HCT116 (cell line): ENCODE data around the gene ATAD2B. TPM values are rescaled to one million over a fixed set of nuclear protein-coding genes. Genes with fewer than 3 reads are reported as not detected.
"Not testable (repeated sequence)": the region's sequence is repeated elsewhere in the genome, so short reads cannot be mapped to it uniquely, and the experiment has no call there.

Experiments used
- ATAC-seq: fragments of 200-7000 bp; cut with Tn5 transposase; 2 replicates; pipeline ENCODE4 v1.9.1; 2020; ENCODE audit warnings: mild to moderate bottlenecking, moderate library complexity
- BruUV-seq: library from RNA; stranded (reverse); fragments of 400-500 nt; replicated peaks from 2 replicates; lab custom pipeline; 2021; lab: Mats Ljungman, UMichigan
- CTCF ChIA-PET: fragments of 300-600 bp; sonication (Branson Sonifier 250); formaldehyde crosslinking; loops from one replicate; lab custom pipeline; 2021; ENCODE audit warnings: antibody characterized with exemption; lab: Charles Lee
- POLR2A ChIA-PET: fragments of 300-600, 350-600 bp; sonication (Branson Sonifier 250); formaldehyde crosslinking; loops from one replicate; lab custom pipeline; 2021; ENCODE audit warnings: antibody characterized with exemption; lab: Charles Lee
- RAD21 ChIA-PET, 2 experiments: fragments of 300-600 bp; sonication (Branson Sonifier 250); formaldehyde crosslinking; loops; one replicate each; lab custom pipeline; 2023; ENCODE audit warnings: low total read pairs in 2 of 2; ENCODE audit not compliant: uncharacterized antibody in 2 of 2, unreplicated experiment in 2 of 2, low non-redundant PET in 1 of 2; lab: Charles Lee
- DNase-seq: peaks from one replicate; pipeline ENCODE4 v3.0.0-alpha.2; 2010; ENCODE audit warnings: low read depth, low spot score
- H2AFZ ChIP-seq: fragments of 200-600 bp; shearing (Covaris generic), sonication (generic); 2 replicates; pipeline ENCODE4 v1.6.1; 2017; ENCODE audit warnings: low read depth, mixed run types, mixed read lengths, antibody characterized with exemption, low read length; ENCODE audit not compliant: poor library complexity, severe bottlenecking
- H3K27ac ChIP-seq: 2 replicates; pipeline ENCODE4 v1.5.1; 2012; ENCODE audit warnings: low read depth, low read length
- H3K27me3 ChIP-seq: fragments of 200-600 bp; sonication (generic); 2 replicates; pipeline ENCODE4 v1.6.1; 2016; ENCODE audit warnings: mixed run types, low read length, mixed read lengths; ENCODE audit not compliant: insufficient read depth
- H3K36me3 ChIP-seq, 2 experiments: fragments of 200-500 bp in 1 of 2; fragments of 200-600 bp in 1 of 2; sonication (Bioruptor generic) in 1 of 2; sonication (generic) in 1 of 2; 2 replicates each; pipeline versions ENCODE4 v1.5.1 to v1.6.1; 2014 to 2016; ENCODE audit warnings: low read length in 2 of 2, inconsistent platforms in 1 of 2, mixed read lengths in 1 of 2, mixed run types in 1 of 2; ENCODE audit not compliant: insufficient read depth in 2 of 2, control insufficient read depth in 1 of 2
- H3K4me1 ChIP-seq, 2 experiments: fragments of 200-600 bp in 1 of 2; sonication (generic) in 1 of 2; 2 replicates each; pipeline versions ENCODE4 v1.5.1 to v1.6.1; 2012 to 2017; ENCODE audit warnings: low read length in 2 of 2, inconsistent platforms in 1 of 2, mild to moderate bottlenecking in 1 of 2, mixed read lengths in 1 of 2, mixed run types in 1 of 2, moderate library complexity in 1 of 2; ENCODE audit not compliant: insufficient read depth in 2 of 2, control insufficient read depth in 1 of 2
- H3K4me2 ChIP-seq: fragments of 200-600 bp; sonication (generic); 2 replicates; pipeline ENCODE4 v1.6.1; 2017; ENCODE audit warnings: mixed run types, low read length, mixed read lengths
- H3K4me3 ChIP-seq, 2 experiments: fragments of 200-600 bp in 1 of 2; sonication (generic) in 1 of 2; replicated peaks in 1 of 2; 2 replicates each; pipeline ENCODE4 v1.5.1; 2011 to 2016; ENCODE audit warnings: low read length in 2 of 2, control low read depth in 1 of 2, low read depth in 1 of 2, mild to moderate bottlenecking in 1 of 2, mixed read lengths in 1 of 2, mixed run types in 1 of 2
- H3K79me2 ChIP-seq: fragments of 200-600 bp; sonication (generic); 2 replicates; pipeline ENCODE4 v1.6.1; 2017; ENCODE audit warnings: mild to moderate bottlenecking, mixed run types, low read length, moderate library complexity, mixed read lengths; ENCODE audit not compliant: insufficient read depth
- H3K9ac ChIP-seq: fragments of 200-600 bp; sonication (generic); 2 replicates; pipeline ENCODE4 v1.6.1; 2016; ENCODE audit warnings: low read length, mixed read lengths
- H3K9me2 ChIP-seq: fragments of 200-600 bp; sonication (generic), shearing (Covaris generic); 2 replicates; pipeline ENCODE4 v1.6.1; 2017; ENCODE audit warnings: mixed run types, mild to moderate bottlenecking, moderate library complexity; ENCODE audit not compliant: insufficient read depth
- H3K9me3 ChIP-seq, 2 experiments: fragments of 200-500 bp in 1 of 2; fragments of 200-600 bp in 1 of 2; sonication (Bioruptor generic) in 1 of 2; sonication (generic) in 1 of 2; 2 replicates each; pipeline ENCODE4 v1.6.1; 2014 to 2017; ENCODE audit warnings: low read length in 2 of 2, mixed read lengths in 2 of 2, inconsistent platforms in 1 of 2, low read depth in 1 of 2, mild to moderate bottlenecking in 1 of 2, mixed run types in 1 of 2, moderate library complexity in 1 of 2; ENCODE audit not compliant: control insufficient read depth in 1 of 2, insufficient read depth in 1 of 2
- H4K20me1 ChIP-seq: fragments of 200-600 bp; sonication (generic), shearing (Covaris generic); 2 replicates; pipeline ENCODE4 v1.6.1; 2017; ENCODE audit warnings: mixed run types, mild to moderate bottlenecking, moderate library complexity; ENCODE audit not compliant: insufficient read depth
- CEBPB ChIP-seq: IDR thresholded peaks from 2 replicates; pipeline ENCODE4 v1.6.1; 2012; ENCODE audit warnings: low read depth
- EZH2 ChIP-seq: fragments of 200-600 bp; sonication (generic); IDR thresholded peaks from 2 replicates; pipeline ENCODE4 v1.6.1; 2017; ENCODE audit warnings: antibody characterized with exemption, mixed run types
- EZH2phosphoT487 ChIP-seq: fragments of 200-600 bp; IDR thresholded peaks from 2 replicates; pipeline ENCODE4 v1.6.1; 2018; ENCODE audit warnings: antibody characterized with exemption, borderline replicate concordance
- JUND ChIP-seq: IDR thresholded peaks from 2 replicates; pipeline ENCODE4 v1.6.1; 2012
- POLR2A ChIP-seq: IDR thresholded peaks from 2 replicates; pipeline ENCODE4 v1.7.0; 2011; ENCODE audit warnings: borderline replicate concordance; ENCODE audit not compliant: insufficient read depth, insufficient read length; ENCODE audit errors: extremely low read depth
- RAD21 ChIP-seq: IDR thresholded peaks from 2 replicates; pipeline ENCODE4 v1.6.1; 2012; ENCODE audit warnings: low read depth, mild to moderate bottlenecking
- SIN3A ChIP-seq: IDR thresholded peaks from 2 replicates; pipeline ENCODE4 v1.6.1; 2012; ENCODE audit warnings: low read depth
- SRF ChIP-seq: IDR thresholded peaks from 2 replicates; pipeline ENCODE4 v1.6.1; 2012; ENCODE audit warnings: low read depth
- ZNF274 ChIP-seq: fragments of 200-500 bp; sonication (Bioruptor generic); IDR thresholded peaks from 2 replicates; pipeline ENCODE4 v1.6.1; 2014; ENCODE audit warnings: mild to moderate bottlenecking, low read depth, low read length, inconsistent platforms
- intact Hi-C: fragments of 100-400 bp; cut with micrococcal nuclease; formaldehyde crosslinking; loops from 2 replicates; pipeline ENCODE4 v1.10.0; 2022
- total RNA-seq: library from RNA; stranded (reverse); gene quantifications from one replicate; pipeline ENCODE4 v1.2.1, GENCODE V29; 2021; ENCODE audit not compliant: unreplicated experiment
- TF ChIP-seq, protein P1 (sequence below): IDR thresholded peaks from 2 replicates; pipeline ENCODE4 v1.6.1; 2011; ENCODE audit warnings: mild to moderate bottlenecking, low read length, moderate library complexity; ENCODE audit not compliant: insufficient replicate concordance; ENCODE audit errors: extremely low read depth
- TF ChIP-seq, protein P2 (sequence below): IDR thresholded peaks from 2 replicates; pipeline ENCODE4 v1.6.1; 2012
- TF ChIP-seq, protein P3 (sequence below): IDR thresholded peaks from 2 replicates; pipeline ENCODE4 v1.6.1; 2012

ATAD2B gene
- total RNA-seq, 1 experiment from 2014 or later: 9.6 TPM

DNA sequence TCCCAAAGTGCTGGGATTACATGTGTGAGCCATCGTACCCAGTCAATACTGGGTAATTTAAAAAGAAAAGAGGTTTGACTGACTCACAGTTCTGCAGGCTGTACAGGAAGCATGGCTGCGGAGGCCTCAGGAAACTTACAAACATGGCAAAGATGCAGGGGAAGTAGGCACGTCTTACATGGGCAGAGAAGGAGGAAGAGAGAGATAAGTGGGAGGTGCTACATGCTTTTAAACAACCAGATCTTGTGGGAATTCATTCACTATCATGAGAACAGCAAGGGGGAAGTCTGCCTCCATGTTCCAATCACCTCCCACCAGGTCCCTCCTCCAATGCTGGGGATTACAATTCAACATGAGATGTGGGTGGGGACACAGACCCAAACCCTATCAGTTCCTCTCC, 192.5 kb downstream of the ATAD2B start:
- BruUV-seq: no TSS peak
- Histone ChIP-seq H3K27ac (no peak overlapping the region), H3K9ac (no peak overlapping the region), H3K36me3 (no peaks in the 10 kb centered on the region), H3K9me3 (no peaks in the 10 kb centered on the region), H3K79me2 (no peaks in the 10 kb centered on the region), H2AFZ (no peak overlapping the region), H3K4me1 (no peaks in the 10 kb centered on the region), H3K9me2 (no peaks in the 10 kb centered on the region), H3K4me2 (no peak overlapping the region), H4K20me1 (no peaks in the 10 kb centered on the region), H3K4me3 (no peak overlapping the region), H3K27me3 (no peaks in the 10 kb centered on the region)
- ATAC-seq (no peak), DNase-seq (no peak)
- TF ChIP-seq, protein P1, sequence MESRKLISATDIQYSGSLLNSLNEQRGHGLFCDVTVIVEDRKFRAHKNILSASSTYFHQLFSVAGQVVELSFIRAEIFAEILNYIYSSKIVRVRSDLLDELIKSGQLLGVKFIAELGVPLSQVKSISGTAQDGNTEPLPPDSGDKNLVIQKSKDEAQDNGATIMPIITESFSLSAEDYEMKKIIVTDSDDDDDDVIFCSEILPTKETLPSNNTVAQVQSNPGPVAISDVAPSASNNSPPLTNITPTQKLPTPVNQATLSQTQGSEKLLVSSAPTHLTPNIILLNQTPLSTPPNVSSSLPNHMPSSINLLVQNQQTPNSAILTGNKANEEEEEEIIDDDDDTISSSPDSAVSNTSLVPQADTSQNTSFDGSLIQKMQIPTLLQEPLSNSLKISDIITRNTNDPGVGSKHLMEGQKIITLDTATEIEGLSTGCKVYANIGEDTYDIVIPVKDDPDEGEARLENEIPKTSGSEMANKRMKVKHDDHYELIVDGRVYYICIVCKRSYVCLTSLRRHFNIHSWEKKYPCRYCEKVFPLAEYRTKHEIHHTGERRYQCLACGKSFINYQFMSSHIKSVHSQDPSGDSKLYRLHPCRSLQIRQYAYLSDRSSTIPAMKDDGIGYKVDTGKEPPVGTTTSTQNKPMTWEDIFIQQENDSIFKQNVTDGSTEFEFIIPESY: no peak
- TF ChIP-seq ZNF274 (no peak), RAD21 (no peak), POLR2A (no peak), SIN3A (no peak), EZH2phosphoT487 (no peak), EZH2 (no peak), SRF (no peak), JUND (no peak), CEBPB (no peak)
- TF ChIP-seq, protein P2, sequence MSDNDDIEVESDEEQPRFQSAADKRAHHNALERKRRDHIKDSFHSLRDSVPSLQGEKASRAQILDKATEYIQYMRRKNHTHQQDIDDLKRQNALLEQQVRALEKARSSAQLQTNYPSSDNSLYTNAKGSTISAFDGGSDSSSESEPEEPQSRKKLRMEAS: no peak
- TF ChIP-seq, protein P3, sequence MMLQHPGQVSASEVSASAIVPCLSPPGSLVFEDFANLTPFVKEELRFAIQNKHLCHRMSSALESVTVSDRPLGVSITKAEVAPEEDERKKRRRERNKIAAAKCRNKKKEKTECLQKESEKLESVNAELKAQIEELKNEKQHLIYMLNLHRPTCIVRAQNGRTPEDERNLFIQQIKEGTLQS: no peak
- CTCF ChIA-PET: no interaction called here
- RAD21 ChIA-PET: no interaction called here
- POLR2A ChIA-PET: no interaction called here
- intact Hi-C loops: no loop called here

DNA sequence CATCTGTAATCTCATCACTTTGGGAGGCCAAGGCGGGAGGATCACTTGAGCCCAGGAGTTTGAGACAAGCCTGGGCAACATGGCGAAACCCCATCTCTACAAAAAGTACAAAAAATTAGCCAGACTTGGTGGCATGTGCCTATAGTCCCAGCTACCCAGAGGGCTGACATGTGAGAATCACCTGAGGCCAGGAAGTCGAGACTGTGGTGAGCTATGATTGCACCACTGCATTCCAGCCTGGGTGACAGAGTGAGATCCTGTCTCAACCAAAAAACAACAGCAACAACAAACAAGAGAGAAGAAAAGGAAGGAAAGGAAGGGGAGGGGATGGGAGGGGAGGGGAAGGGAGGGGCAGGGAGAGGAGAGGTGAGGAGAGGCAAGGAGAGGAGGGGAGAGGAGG, 203.9 kb downstream of the ATAD2B start:
- H4K20me1 ChIP-seq, H3K4me3 ChIP-seq, BruUV-seq, CTCF ChIA-PET, H3K27ac ChIP-seq, H3K27me3 ChIP-seq, H3K36me3 ChIP-seq, H3K79me2 ChIP-seq, H3K9ac ChIP-seq, H3K9me3 ChIP-seq, H2AFZ ChIP-seq, ATAC-seq, H3K9me2 ChIP-seq, H3K4me1 ChIP-seq, H3K4me2 ChIP-seq, POLR2A ChIA-PET, DNase-seq, intact Hi-C loops, RAD21 ChIA-PET: not testable (repeated sequence)
